ENCODE results near the gene PRAMEF2.
"Not testable (repeated sequence)": the region's sequence is repeated elsewhere in the genome, so short reads cannot be mapped to it uniquely, and the experiment has no call there.

DNA sequence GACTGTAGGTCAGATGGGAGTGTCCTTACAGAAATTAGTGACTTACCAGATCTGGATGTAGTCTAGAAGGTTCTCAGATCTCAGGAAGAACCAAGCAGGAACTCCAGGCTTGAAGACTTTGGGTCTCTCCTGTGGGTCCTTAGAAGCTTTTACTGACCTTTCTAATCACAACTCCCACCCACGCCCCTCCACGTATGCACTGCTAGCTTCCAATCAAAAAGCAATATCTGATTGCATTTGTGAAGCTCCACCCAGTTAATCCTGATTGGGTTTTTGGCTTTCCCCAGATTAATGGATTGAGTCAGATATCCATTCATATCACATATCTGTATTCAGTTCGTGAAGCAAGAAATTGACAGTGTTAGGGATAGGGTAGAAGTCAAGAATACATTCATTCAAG is 29.2 kb downstream of the PRAMEF2 start, which contains the start of gene PRAMEF4:
- TF ChIP-seq, protein P1, sequence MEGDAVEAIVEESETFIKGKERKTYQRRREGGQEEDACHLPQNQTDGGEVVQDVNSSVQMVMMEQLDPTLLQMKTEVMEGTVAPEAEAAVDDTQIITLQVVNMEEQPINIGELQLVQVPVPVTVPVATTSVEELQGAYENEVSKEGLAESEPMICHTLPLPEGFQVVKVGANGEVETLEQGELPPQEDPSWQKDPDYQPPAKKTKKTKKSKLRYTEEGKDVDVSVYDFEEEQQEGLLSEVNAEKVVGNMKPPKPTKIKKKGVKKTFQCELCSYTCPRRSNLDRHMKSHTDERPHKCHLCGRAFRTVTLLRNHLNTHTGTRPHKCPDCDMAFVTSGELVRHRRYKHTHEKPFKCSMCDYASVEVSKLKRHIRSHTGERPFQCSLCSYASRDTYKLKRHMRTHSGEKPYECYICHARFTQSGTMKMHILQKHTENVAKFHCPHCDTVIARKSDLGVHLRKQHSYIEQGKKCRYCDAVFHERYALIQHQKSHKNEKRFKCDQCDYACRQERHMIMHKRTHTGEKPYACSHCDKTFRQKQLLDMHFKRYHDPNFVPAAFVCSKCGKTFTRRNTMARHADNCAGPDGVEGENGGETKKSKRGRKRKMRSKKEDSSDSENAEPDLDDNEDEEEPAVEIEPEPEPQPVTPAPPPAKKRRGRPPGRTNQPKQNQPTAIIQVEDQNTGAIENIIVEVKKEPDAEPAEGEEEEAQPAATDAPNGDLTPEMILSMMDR (IDR thresholded peaks at IDR 0.05) = not testable (repeated sequence)
- TF ChIP-seq POLR2A (IDR thresholded peaks at IDR 0.05) = not testable (repeated sequence)

All from lower leg skin (tissue), 3 donors.